Amniotic epithelial cell (primary cell): ENCODE measurements around the gene FOXK1.

Experiments used
- DNase-seq: peaks from one replicate; pipeline ENCODE4 v3.0.0-alpha.2; 2010; ENCODE audit warnings: low read depth

Gene FOXK1

GRCh38 chr7:4745265-4745919, 63.3 kb downstream of the FOXK1 start:
- DNase-seq: no peak

- peak; percentile 78 for DNase-seq
Observed at GRCh38 chr7:4745971-4746919, 64.2 kb downstream of the FOXK1 start.

GRCh38 chr7:4747013-4747412, 64.9 kb downstream of the FOXK1 start:
- no peak for DNase-seq

- no peak for DNase-seq
Observed at GRCh38 chr7:4747746-4748145, 65.7 kb downstream of the FOXK1 start.

- DNase-seq: no peak
Observed at GRCh38 chr7:4748231-4748681, 66.2 kb downstream of the FOXK1 start.

- no peak for DNase-seq
Observed at GRCh38 chr7:4749363-4749762, 67.3 kb downstream of the FOXK1 start.

GRCh38 chr7:4749798-4750197, 67.7 kb downstream of the FOXK1 start:
- DNase-seq: no peak

GRCh38 chr7:4751398-4751947, 69.4 kb downstream of the FOXK1 start:
- DNase-seq: no peak

GRCh38 chr7:4753598-4754432, 71.7 kb downstream of the FOXK1 start:
- DNase-seq: peak; percentile 36

GRCh38 chr7:4754433-4755010, 72.4 kb downstream of the FOXK1 start:
- no peak for DNase-seq

- DNase-seq: no peak
Observed at GRCh38 chr7:4755045-4755444, 73.0 kb downstream of the FOXK1 start.

- no peak for DNase-seq
Observed at GRCh38 chr7:4758111-4758510, 76.0 kb downstream of the FOXK1 start.

- DNase-seq: no peak
Observed at GRCh38 chr7:4758791-4759190, 76.7 kb downstream of the FOXK1 start.

- DNase-seq: no peak
Observed at GRCh38 chr7:4759211-4759610, 77.1 kb downstream of the FOXK1 start.

GRCh38 chr7:4760952-4761351, 78.9 kb downstream of the FOXK1 start:
- no peak for DNase-seq

GRCh38 chr7:4762121-4763055, 80.3 kb downstream of the FOXK1 start:
- no peak for DNase-seq

- DNase-seq: no peak
Observed at GRCh38 chr7:4763091-4763793, 81.1 kb downstream of the FOXK1 start.

- DNase-seq: no peak
Observed at GRCh38 chr7:4763794-4764185, 81.7 kb downstream of the FOXK1 start.

- DNase-seq: no peak
Observed at GRCh38 chr7:4764402-4765007, 82.4 kb downstream of the FOXK1 start.
